Dermis blood vessel endothelial cell (primary cell): ENCODE results near the gene DLG1. TPM values are rescaled to one million over a fixed set of nuclear protein-coding genes. Genes with fewer than 3 reads are reported as not detected.

Experiments used
- DNase-seq: peaks from one replicate; pipeline ENCODE4 v3.0.0; 2010
- total RNA-seq: library from RNA; depleted of rRNA; stranded (reverse); fragments of >200 nt; gene quantifications from 2 replicates; pipeline ENCODE4 v1.2.3, GENCODE V29; 2014

Gene DLG1
- total RNA-seq, 1 donor from 2014 or later = 82.2 TPM

- DNase-seq = no peak
Observed at GRCh38 chr3:196995646-196996355, 302.6 kb downstream of the DLG1 start.

- DNase-seq = no peak
Observed at GRCh38 chr3:196995027-196995426, 303.4 kb downstream of the DLG1 start.

GRCh38 chr3:196994056-196994455 is 304.4 kb downstream of the DLG1 start:
- DNase-seq = no peak
